GM21528 (cell line): ENCODE results near the gene OPRL1.
"Not testable (repeated sequence)": the region's sequence is repeated elsewhere in the genome, so short reads cannot be mapped to it uniquely, and the experiment has no call there.

Experiments
- ATAC-seq: cut with Tn5 transposase; IDR thresholded peaks from one replicate; pipeline ENCODE4 v1.9.1; 2021; ENCODE audit warnings: mild to moderate bottlenecking, moderate library complexity; ENCODE audit not compliant: unreplicated experiment, low FRiP score

OPRL1 gene

DNA sequence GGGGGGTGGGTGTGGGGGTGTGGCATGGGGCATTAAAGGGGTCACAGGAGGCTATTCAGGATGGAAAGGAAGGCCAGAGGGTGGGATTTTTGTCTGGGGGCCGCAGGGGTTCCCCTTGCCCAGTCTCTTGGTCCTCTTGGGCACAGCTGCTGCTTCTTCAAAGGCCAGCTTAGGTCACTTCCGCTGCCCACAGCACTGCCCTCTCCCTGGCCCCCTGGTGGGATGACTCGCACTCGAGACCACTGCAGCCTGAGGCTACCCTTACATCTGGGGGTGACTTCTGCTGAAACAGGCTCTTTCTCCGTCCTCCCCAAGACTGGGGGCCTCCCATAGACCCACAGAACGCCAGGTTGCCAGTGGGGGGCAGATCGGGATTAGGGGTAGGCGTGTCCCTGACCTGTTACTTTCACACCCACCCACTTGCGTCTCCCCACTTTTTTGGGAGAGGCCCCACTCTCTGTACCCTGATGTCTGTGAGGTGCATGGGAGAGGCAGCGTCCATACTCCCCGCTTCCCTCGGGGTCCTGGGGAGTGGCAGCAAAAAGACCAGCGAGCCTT lies 3.0 kb downstream of the OPRL1 start:
- no peak for ATAC-seq

DNA sequence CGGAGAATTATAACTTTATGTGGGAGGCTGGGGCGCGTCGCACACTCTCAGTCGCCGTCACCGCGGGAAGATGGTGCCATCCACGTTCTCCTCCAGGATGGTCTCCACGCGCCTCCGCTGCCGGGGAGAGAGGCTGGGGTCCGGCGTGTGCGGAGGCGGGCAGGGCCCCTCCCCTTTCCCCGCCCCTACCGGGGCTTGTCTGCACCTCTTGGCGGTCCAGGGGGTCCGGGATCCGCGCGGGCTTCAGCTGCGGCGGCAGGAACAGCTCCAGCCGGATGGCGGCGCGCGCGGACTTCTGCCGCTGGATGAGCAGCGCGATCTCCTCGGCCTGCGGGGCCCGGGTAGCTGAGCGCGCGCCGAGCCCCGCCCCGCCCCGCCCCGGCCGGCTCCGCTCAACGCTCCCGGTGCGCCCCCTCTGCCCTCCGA lies 3.5 kb downstream of the OPRL1 start:
- ATAC-seq: no peak

DNA sequence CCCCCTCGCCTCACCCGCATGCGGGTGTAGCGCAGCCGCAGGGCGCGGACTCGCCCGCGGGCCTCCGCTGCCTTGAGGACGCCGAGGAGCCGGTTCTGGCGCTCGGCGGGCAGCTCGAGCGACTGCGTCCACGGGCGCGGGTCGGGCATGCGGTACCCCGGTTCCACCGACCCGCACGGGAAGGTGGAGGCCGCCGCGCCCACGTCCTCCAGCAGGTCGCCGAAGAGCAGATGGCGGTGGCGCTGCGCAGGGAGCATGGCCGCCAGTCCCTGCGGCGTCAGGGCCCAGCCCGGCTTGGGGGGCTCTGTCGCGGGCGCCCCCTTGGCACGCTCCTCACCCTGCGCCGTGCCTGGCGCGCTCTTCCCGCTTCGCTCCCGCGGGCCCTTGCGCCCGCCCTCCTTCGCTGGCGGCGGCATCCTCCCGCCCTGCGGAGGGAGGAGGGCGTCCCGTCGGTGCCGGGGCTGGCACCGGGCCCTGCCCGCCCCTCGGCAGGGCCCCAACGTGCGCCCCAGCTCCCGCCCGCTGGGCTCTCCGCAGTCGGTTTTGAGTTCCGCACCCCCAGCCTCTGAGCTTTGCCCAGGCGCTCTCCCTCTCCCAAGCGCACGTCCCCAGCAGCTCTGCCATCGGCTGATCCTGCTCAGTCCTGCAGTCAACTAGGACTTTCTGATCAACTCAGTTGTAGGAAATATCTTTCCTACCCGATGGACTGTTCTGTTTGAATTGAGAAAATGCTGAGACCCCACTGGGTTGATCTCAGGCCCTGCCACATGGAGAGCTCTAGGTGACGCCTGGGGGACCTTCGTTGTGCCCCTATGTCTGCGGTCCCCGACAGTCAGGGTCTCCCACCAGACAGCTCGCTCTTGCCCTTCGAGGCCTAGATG lies 4.2 kb downstream of the OPRL1 start, which contains the start of gene LKAAEAR1:
TSS of gene LKAAEAR1 (minus strand) at position 595 of the 881 bp plus-strand sequence. CDS start at position 416, 179 bp downstream.
- no peak for ATAC-seq

DNA sequence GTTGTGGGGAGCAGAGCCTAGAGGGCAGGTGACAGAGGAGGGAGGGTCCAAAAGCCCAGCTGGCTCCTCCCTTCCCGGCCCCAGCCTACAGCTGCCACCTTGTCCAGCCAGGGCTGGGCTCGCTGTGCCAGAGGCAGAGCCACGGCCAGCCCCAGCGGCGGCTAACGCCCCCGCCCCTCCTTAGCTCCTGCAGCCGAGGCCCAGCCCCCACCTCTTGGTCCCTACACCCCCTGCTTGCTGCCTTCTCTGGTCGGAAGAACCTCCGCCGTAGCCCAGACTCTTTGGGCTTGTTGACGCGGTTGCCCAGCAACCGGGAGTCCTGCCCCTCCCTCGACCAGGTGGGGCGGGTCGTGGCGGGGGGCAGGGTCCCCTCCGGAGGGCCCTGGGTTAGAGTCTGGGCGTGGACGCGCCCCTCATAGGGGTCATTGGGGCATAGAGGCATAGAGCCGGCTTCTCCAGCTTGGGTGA lies 4.8 kb downstream of the OPRL1 start:
- no peak for ATAC-seq

DNA sequence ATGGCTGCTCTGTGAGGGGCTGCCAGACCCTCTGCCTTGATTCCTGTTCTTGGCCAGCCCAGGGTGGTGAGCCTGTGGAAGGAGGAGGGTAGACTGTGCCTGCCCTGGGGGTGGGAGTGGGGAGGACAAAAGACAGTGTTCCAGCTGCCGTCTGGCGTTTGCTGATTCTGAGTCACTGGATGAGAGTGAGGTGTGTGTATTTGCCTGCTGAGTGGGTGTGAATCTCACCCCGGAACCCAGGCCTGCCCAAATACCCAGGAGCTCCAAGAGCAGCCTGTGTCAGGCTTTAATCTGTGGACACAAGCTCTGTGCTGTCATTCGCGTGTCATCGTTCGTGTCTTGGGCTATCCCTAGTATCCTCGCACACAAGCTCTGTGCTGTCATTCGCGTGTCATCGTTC lies 6.9 kb downstream of the OPRL1 start:
- ATAC-seq: no peak

DNA sequence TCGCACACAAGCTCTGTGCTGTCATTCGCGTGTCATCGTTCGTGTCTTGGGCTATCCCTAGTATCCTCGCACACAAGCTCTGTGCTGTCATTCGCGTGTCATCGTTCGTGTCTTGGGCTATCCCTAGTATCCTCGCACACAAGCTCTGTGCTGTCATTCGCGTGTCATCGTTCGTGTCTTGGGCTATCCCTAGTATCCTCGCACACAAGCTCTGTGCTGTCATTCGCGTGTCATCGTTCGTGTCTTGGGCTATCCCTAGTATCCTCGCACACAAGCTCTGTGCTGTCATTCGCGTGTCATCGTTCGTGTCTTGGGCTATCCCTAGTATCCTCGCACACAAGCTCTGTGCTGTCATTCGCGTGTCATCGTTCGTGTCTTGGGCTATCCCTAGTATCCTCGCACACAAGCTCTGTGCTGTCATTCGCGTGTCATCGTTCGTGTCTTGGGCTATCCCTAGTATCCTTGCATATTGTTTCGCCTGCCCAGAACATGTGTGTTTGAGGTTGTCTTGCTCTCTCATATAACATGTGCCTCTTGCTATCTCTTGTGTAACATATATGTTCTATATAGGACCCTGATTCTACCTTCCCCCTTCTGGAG lies 7.4 kb downstream of the OPRL1 start:
- not testable (repeated sequence) for ATAC-seq

DNA sequence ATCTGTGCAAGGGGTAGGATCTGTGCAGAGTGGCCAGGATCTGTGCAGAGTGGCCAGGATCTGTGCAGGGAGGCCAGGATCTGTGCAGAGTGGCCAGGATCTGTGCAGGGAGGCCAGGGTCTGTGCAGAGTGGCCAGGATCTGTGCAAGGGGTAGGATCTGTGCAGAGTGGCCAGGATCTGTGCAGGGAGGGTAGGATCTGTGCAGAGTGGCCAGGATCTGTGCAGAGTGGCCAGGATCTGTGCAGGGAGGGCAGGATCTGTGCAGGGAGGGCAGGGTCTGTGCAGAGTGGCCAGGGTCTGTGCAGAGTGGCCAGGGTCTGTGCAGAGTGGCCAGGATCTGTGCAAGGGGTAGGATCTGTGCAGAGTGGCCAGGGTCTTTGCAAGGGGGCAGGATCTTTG lies 8.7 kb downstream of the OPRL1 start:
- not testable (repeated sequence) for ATAC-seq

DNA sequence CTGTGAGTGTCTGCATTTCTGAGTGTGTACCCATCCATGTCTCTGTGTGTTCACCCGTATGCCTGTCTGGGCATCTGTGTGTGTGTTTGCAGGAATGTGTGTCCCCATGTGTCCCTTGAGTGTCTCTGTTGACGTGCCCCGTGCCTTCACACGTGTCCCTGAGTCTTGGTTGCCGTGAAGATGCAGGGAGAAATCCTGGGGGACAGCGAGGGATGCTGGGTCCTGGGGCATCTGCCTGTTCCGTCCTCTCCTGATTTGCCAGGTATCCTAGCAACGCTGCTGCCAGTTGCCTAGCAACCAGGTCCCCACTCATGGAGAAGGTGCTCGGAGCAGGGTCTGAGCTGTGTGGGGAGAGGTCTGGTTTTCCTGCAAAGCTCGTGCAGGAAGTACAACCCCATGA lies 10.3 kb downstream of the OPRL1 start:
- no peak for ATAC-seq

DNA sequence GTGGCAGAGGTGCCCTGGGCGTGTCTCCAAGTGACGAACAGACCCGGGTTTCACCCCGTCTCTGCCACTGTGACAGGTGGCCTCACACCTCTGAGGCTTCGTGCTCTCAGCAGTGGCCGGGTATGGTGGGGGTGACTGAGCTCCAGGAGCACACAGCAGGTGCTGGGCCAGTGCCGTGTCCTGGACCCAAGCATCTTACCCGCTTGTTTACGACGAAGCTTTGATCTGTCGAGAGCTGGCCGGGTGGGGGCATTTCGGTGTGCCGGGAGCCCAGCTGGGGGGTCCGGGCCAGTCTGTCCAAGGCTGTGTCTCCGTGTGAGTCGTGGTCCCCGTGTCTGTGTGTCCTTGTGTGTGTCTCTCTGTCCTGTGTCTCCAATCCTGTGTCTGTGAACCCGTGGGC lies 11.5 kb downstream of the OPRL1 start:
- no peak for ATAC-seq

DNA sequence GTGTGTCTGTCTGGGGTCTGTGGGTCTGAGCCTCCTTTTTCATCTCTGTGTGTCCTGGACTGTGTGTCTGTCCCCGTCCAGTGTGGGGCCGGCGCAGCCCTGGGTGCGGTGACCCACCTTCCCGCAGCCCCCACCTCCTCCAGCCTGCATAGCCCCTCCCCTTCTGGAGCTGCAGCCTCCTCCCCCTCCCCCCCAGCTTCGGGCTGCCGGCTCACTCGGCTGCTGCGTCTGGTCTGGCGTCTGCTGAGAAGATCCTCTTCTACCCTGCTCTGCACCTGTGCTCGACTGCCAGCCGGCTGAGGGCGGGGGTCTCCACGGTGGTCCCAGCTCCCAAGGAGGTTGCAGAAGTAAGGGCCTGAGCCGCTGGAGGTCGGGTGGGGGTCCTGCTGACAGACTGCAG lies 11.9 kb downstream of the OPRL1 start:
- no peak for ATAC-seq

DNA sequence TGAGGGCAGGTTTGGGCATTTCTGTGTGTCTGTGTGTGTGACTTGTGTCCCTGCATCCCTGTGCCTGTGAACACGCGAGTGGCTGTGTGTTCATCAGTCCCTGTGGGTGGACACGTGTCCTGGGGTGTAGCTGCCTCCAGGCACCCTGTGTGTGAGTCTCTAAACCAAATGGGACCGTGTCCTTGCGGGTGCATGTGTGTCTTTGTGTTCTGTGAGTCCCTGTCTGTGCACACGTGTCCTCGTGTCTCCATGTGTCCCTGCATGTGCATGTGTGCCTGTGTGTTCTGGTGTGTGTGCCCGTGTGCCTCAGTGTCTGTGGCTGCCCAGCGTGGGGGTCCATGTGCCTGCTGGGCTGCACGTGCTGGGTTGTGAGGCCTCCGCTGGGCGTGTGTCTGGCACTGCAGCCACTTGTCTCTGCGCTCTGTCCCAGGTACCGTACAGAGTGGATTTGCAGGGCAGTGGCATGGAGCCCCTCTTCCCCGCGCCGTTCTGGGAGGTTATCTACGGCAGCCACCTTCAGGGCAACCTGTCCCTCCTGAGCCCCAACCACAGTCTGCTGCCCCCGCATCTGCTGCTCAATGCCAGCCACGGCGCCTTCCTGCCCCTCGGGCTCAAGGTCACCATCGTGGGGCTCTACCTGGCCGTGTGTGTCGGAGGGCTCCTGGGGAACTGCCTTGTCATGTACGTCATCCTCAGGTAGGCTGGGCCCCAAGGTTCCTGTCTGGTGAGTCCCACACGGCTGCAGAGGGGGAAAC lies 12.6 kb downstream of the OPRL1 start:
- ATAC-seq: no peak

DNA sequence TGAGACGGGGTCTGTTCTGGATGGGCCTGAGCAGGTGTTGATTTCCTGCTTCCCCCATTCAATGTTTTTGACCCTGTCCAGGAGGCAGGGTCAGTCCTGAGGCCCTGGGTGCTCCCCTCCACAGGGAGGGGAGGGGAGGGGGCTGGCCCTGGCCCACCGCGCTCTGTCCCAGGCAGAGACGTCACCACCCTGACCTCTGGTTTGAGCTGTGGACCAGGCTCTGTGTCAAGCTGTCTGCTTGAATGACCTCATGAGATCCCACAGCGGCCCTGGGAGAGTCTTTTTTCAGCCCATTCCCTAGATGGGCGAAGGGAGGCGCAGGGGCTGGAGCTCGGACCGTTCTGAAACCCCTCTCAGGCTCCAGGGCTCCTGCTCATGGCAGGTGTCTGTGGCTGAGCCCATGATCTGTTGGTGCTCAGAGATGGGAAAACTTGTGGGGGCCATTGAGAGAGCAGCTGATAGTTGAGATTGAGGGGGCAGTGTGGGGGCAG lies 13.2 kb downstream of the OPRL1 start:
- no peak for ATAC-seq

DNA sequence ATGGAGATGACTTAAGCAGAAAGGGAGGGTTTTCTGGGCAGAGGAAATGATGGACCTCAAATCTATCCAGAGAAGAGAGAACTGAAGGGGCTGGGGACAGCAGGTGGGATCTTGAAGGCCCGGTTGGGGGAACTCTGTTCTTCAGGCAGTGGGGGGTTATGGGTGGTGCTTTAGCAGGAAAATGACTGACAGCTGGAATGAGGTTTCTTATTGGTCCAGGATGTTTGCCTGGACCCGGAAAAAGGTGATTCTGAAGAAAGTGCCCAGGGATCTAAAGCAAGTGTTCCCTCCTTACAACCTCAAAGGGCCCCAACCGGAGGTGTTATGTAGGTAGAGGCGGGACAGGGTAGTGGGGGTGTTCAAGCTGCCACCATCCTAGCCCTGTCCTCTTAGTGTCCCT lies 15.6 kb downstream of the OPRL1 start:
- no peak for ATAC-seq

DNA sequence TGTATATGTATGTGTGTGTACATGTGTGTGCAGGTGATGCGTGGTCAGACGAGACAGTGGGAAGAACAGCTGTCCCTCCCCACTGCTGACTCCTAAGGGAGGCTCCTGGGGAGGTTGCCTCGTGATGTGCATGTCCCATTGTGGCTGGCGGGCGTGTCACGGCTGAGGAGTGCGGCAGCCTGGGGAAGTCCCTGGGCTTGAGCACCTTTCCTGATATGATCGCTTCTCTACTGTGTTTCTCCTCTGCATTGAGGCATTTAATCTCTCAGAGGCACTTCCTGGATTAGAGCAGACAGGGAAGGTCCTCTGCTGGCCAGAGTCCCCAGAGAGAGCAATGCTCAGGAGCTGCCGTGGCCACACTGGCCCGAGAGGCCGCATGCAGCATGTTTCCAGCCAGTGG lies 16.0 kb downstream of the OPRL1 start:
- no peak for ATAC-seq

DNA sequence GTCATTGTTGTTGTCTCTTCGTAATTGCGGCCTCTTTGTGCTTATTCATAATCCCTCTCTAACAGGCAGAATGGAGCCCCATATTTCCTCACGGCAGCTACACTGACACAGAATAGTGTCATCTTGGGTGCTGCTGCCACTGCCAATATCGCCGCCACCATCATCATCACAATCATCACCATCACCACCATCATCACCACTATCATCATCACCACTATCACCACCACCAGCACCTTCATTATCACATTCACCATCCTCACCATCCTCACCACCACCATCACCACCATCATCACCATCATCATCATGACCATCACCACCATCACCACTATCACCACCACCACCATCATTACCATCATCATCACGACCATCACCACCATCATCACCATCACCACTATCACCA lies 16.7 kb downstream of the OPRL1 start:
- ATAC-seq: no peak

DNA sequence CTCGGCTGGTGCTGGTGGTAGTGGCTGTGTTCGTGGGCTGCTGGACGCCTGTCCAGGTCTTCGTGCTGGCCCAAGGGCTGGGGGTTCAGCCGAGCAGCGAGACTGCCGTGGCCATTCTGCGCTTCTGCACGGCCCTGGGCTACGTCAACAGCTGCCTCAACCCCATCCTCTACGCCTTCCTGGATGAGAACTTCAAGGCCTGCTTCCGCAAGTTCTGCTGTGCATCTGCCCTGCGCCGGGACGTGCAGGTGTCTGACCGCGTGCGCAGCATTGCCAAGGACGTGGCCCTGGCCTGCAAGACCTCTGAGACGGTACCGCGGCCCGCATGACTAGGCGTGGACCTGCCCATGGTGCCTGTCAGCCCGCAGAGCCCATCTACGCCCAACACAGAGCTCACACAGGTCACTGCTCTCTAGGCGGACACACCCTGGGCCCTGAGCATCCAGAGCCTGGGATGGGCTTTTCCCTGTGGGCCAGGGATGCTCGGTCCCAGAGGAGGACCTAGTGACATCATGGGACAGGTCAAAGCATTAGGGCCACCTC lies 18.7 kb downstream of the OPRL1 start:
- no peak for ATAC-seq

DNA sequence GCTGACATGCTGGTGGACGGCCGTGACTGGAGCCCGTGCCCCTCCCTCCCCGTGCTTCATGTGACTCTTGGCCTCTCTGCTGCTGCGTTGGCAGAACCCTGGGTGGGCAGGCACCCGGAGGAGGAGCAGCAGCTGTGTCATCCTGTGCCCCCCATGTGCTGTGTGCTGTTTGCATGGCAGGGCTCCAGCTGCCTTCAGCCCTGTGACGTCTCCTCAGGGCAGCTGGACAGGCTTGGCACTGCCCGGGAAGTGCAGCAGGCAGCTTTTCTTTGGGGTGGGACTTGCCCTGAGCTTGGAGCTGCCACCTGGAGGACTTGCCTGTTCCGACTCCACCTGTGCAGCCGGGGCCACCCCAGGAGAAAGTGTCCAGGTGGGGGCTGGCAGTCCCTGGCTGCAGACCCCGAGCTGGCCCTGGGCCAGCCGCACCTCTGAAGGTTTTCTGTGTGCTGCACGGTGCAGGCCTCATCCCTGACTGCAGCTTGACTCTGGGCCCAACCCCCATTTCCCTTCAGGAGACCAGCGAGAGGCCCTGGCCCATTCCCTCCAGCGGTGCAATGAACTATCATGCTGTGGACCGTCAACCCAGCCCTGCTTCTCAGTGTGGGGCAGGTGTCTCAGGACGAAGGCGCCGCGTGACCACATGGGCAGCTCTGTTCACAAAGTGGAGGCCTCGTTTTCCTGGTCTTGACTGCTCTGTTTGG lies 19.4 kb downstream of the OPRL1 start:
- ATAC-seq: no peak

DNA sequence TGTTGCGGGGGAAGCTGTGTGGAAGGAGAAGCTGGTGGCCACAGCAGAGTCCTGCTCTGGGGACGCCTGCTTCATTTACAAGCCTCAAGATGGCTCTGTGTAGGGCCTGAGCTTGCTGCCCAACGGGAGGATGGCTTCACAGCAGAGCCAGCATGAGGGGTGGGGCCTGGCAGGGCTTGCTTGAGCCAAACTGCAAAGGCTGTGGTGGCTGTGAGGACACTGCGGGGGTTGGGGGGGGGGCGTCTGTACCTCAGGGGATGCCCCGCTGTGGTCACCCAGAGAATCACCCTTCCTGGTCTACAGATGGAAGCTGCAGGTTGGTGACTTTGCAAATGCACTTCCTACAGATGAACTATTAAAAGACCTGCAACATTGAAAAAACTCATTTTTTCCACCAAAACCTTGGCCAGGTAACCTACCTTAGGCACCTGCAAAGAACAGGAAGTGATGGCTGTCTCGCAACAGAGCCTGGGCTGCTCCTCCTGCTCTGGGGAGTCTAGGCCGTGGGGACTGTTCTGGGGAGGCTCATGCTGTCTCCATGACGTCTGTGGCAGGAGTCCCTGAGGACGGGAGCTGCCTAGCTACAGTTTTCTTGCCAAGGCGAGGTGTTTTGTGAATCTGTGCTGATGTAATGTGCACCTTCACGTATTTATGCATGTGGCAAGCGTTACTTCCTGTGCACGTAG lies 20.1 kb downstream of the OPRL1 start:
- no peak for ATAC-seq

DNA sequence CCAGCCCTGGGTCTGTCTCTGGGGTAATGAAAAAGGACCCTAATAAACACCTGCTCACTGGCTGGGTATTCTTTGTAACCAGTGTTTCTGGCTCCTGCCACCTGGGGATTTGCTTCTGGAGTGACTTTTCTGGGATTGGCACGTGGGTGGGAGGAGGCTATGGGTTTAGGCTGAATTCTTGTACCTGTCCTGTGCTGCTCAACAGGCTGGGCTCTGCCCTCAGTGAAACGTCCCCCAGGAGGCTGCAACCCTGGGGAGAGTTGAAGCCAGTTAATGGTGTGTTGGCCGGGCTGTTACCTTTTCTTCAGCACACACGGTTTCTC lies 20.6 kb downstream of the OPRL1 start:
- no peak for ATAC-seq
